ENCODE measurements around the gene RPS24. TPM values are rescaled to one million over a fixed set of nuclear protein-coding genes. Genes with fewer than 3 reads are reported as not detected.

RPS24 gene
- total RNA-seq, 1 experiment from 2014 or later: 1,941 TPM

GRCh38 chr10:78011065-78011464, 22.6 kb upstream of the RPS24 start:
- CTCF ChIA-PET: no interaction called here
- Mint-ChIP-seq H3K4me3 (ENCODE audit: low read depth, unreplicated experiment) (no peak overlapping the region), H3K36me3 (ENCODE audit: insufficient read depth, unreplicated experiment) (peaks cover 71% of the 10 kb centered on the region), H3K27me3 (ENCODE audit: unreplicated experiment) (no peaks in the 10 kb centered on the region), H3K9me3 (ENCODE audit: low read depth, unreplicated experiment) (no peaks in the 10 kb centered on the region), H3K27ac (ENCODE audit: unreplicated experiment) (no peak overlapping the region), H3K4me1 (ENCODE audit: low read depth, unreplicated experiment) (no peaks in the 10 kb centered on the region)
- no peak for TF ChIP-seq CTCF (IDR thresholded peaks at IDR 0.05; ENCODE audit: unreplicated experiment)
- BruUV-seq (replicated peaks): no TSS peak
- no peak for DNase-seq
- intact Hi-C loops (cut with micrococcal nuclease; ENCODE audit: unreplicated experiment): no loop called here

- CTCF ChIA-PET: interaction anchor here (0.7 kb wide), 1 partner anchor 124 kb away, joined by 3 read pairs; no protein-coding TSS in a partner anchor
- H3K9me3 Mint-ChIP-seq (ENCODE audit: low read depth, unreplicated experiment): no peaks in the 10 kb centered on the region
Measured at GRCh38 chr10:78013564-78013963, 20.1 kb upstream of the RPS24 start.

GRCh38 chr10:78015546-78015945, 18.1 kb upstream of the RPS24 start:
- no peak for TF ChIP-seq CTCF (IDR thresholded peaks at IDR 0.05; ENCODE audit: unreplicated experiment)
- H3K9me3 Mint-ChIP-seq (ENCODE audit: low read depth, unreplicated experiment): no peaks in the 10 kb centered on the region
- H3K4me3 Mint-ChIP-seq (ENCODE audit: low read depth, unreplicated experiment): no peak overlapping the region
- H3K4me1 Mint-ChIP-seq (ENCODE audit: low read depth, unreplicated experiment): no peaks in the 10 kb centered on the region
- no TSS peak for BruUV-seq (replicated peaks)
- CTCF ChIA-PET: interaction anchor here (1.1 kb wide), 1 partner anchor 14 kb away, joined by 3 read pairs; the partner anchor contains the start of gene POLR3A
- intact Hi-C loops (cut with micrococcal nuclease; ENCODE audit: unreplicated experiment): no loop called here
- no peaks in the 10 kb centered on the region for H3K27me3 Mint-ChIP-seq (ENCODE audit: unreplicated experiment)
- H3K27ac Mint-ChIP-seq (ENCODE audit: unreplicated experiment): no peak overlapping the region
- peaks cover 80% of the 10 kb centered on the region for H3K36me3 Mint-ChIP-seq (ENCODE audit: insufficient read depth, unreplicated experiment)
- no peak for DNase-seq

More at GRCh38 chr10:78013564-78013963, 20.1 kb upstream of the RPS24 start:
- intact Hi-C loops (cut with micrococcal nuclease; ENCODE audit: unreplicated experiment): no loop called here
- no peak for DNase-seq
- Mint-ChIP-seq H3K27me3 (ENCODE audit: unreplicated experiment) (no peaks in the 10 kb centered on the region), H3K36me3 (ENCODE audit: insufficient read depth, unreplicated experiment) (peaks cover 80% of the 10 kb centered on the region), H3K4me3 (ENCODE audit: low read depth, unreplicated experiment) (no peak overlapping the region), H3K27ac (ENCODE audit: unreplicated experiment) (no peak overlapping the region), H3K4me1 (ENCODE audit: low read depth, unreplicated experiment) (no peaks in the 10 kb centered on the region)
- BruUV-seq (replicated peaks): no TSS peak
- no peak for TF ChIP-seq CTCF (IDR thresholded peaks at IDR 0.05; ENCODE audit: unreplicated experiment)

GRCh38 chr10:78017856-78018255, 15.8 kb upstream of the RPS24 start:
- TF ChIP-seq CTCF (IDR thresholded peaks at IDR 0.05; ENCODE audit: unreplicated experiment): no peak
- no TSS peak for BruUV-seq (replicated peaks)
- intact Hi-C loops (cut with micrococcal nuclease; ENCODE audit: unreplicated experiment): no loop called here
- Mint-ChIP-seq H3K4me3 (ENCODE audit: low read depth, unreplicated experiment) (no peak overlapping the region), H3K27ac (ENCODE audit: unreplicated experiment) (no peak overlapping the region), H3K36me3 (ENCODE audit: insufficient read depth, unreplicated experiment) (peaks cover 87% of the 10 kb centered on the region), H3K9me3 (ENCODE audit: low read depth, unreplicated experiment) (no peaks in the 10 kb centered on the region), H3K4me1 (ENCODE audit: low read depth, unreplicated experiment) (no peaks in the 10 kb centered on the region), H3K27me3 (ENCODE audit: unreplicated experiment) (no peaks in the 10 kb centered on the region)
- no peak for DNase-seq
- CTCF ChIA-PET: interaction anchor here (0.7 kb wide), 2 partner anchors 246 to 773 kb away, joined by 3 to 4 read pairs; no protein-coding TSS in a partner anchor

All from Calu3 (cell line).